Measurements from ENCODE around the gene STIM1.
"Not testable (repeated sequence)": the region's sequence is repeated elsewhere in the genome, so short reads cannot be mapped to it uniquely, and the experiment has no call there.

STIM1 gene

GRCh38 chr11:3995949-3996554 lies 140.6 kb downstream of the STIM1 start:
- DNase-seq (ENCODE audit: low spot score), result no peak
- no peak overlapping the region for H3K4me3 ChIP-seq
- H3K27ac ChIP-seq, result no peak overlapping the region
- no peak for TF ChIP-seq CTCF (IDR thresholded peaks at IDR 0.05)

GRCh38 chr11:3996651-3997050 lies 141.2 kb downstream of the STIM1 start:
- Histone ChIP-seq H3K27ac (no peak overlapping the region), H3K4me3 (no peak overlapping the region)
- no peak for TF ChIP-seq CTCF (IDR thresholded peaks at IDR 0.05)
- DNase-seq (ENCODE audit: low spot score), result no peak

- not testable (repeated sequence) for H3K27ac ChIP-seq; H3K4me3 ChIP-seq; DNase-seq (ENCODE audit: low spot score)
Observed at GRCh38 chr11:4004753-4005152, 149.3 kb downstream of the STIM1 start.

- no peak for TF ChIP-seq CTCF (IDR thresholded peaks at IDR 0.05)
- Histone ChIP-seq H3K4me3 (no peak overlapping the region), H3K27ac (no peak overlapping the region)
- DNase-seq (ENCODE audit: low spot score), result no peak
Observed at GRCh38 chr11:4006946-4007680, 151.6 kb downstream of the STIM1 start.

- no peak for TF ChIP-seq CTCF (IDR thresholded peaks at IDR 0.05)
- no peak for DNase-seq (ENCODE audit: low spot score)
- Histone ChIP-seq H3K27ac (no peak overlapping the region), H3K4me3 (no peak overlapping the region)
Observed at GRCh38 chr11:4008116-4008515, 152.7 kb downstream of the STIM1 start.

- H3K27ac ChIP-seq; DNase-seq (ENCODE audit: low spot score); H3K4me3 ChIP-seq: not testable (repeated sequence)
Observed at GRCh38 chr11:4016602-4017001, 161.1 kb downstream of the STIM1 start.

- no peak for DNase-seq (ENCODE audit: low spot score)
- Histone ChIP-seq H3K4me3 (no peak overlapping the region), H3K27ac (no peak overlapping the region)
- TF ChIP-seq CTCF (IDR thresholded peaks at IDR 0.05), result no peak
Observed at GRCh38 chr11:4017129-4017528, 161.7 kb downstream of the STIM1 start.

- DNase-seq (ENCODE audit: low spot score), result no peak
- no peak for TF ChIP-seq CTCF (IDR thresholded peaks at IDR 0.05)
- no peak overlapping the region for H3K4me3 ChIP-seq
- no peak overlapping the region for H3K27ac ChIP-seq
Observed at GRCh38 chr11:4018641-4019040, 163.2 kb downstream of the STIM1 start.

All from coronary artery (tissue), 2 donors.